GM23338 (cell line): ENCODE results near the gene CYTH1. TPM values are rescaled to one million over a fixed set of nuclear protein-coding genes. Genes with fewer than 3 reads are reported as not detected.

Experiments used
- ATAC-seq: fragments of 200-7000 bp; cut with Tn5 transposase; 3 replicates; pipeline ENCODE4 v1.9.1; 2020
- DNase-seq: peaks from one replicate; pipeline ENCODE4 v3.0.0-alpha.2; 2015; ENCODE audit warnings: low spot score
- H2AFZ ChIP-seq: fragments of 200-600 bp; sonication (generic); 2 replicates; pipeline ENCODE4 v1.8.0; 2016; ENCODE audit warnings: antibody characterized with exemption, mild to moderate bottlenecking, moderate library complexity
- H3F3A ChIP-seq: fragments of 200-600 bp; sonication (generic); replicated peaks from 2 replicates; pipeline ENCODE4 v1.8.0; 2017; ENCODE audit warnings: antibody characterized with exemption, mixed run types, low read depth
- H3K27ac ChIP-seq: fragments of 200-600 bp; sonication (generic); 2 replicates; pipeline ENCODE4 v1.6.1; 2016; ENCODE audit warnings: low read depth
- H3K27me3 ChIP-seq: fragments of 200-600 bp; sonication (generic); 2 replicates; pipeline ENCODE4 v1.8.0; 2016; ENCODE audit warnings: mild to moderate bottlenecking, mixed run types, moderate library complexity; ENCODE audit not compliant: insufficient read depth
- H3K36me3 ChIP-seq: fragments of 200-600 bp; sonication (generic); 2 replicates; pipeline ENCODE4 v1.8.0; 2016; ENCODE audit warnings: mild to moderate bottlenecking; ENCODE audit not compliant: insufficient read depth
- H3K4me1 ChIP-seq: fragments of 200-600 bp; sonication (generic); 2 replicates; pipeline ENCODE4 v1.8.0; 2016; ENCODE audit warnings: mild to moderate bottlenecking, moderate library complexity; ENCODE audit not compliant: insufficient read depth
- H3K4me2 ChIP-seq: fragments of 200-600 bp; sonication (generic); 2 replicates; pipeline ENCODE4 v1.7.1; 2017; ENCODE audit warnings: mixed run types
- H3K4me3 ChIP-seq: fragments of 200-600 bp; sonication (generic); 2 replicates; pipeline ENCODE4 v1.6.1; 2016; ENCODE audit warnings: mixed run types
- H3K79me2 ChIP-seq: fragments of 200-600 bp; sonication (generic); replicated peaks from 2 replicates; pipeline ENCODE4 v1.8.0; 2017; ENCODE audit warnings: mild to moderate bottlenecking; ENCODE audit not compliant: insufficient read depth
- H3K9me2 ChIP-seq: fragments of 200-600 bp; sonication (generic); 2 replicates; pipeline ENCODE4 v1.8.0; 2017; ENCODE audit not compliant: insufficient read depth
- H4K20me1 ChIP-seq: fragments of 200-600 bp; sonication (generic); replicated peaks from 2 replicates; pipeline ENCODE4 v1.8.0; 2017; ENCODE audit warnings: mild to moderate bottlenecking; ENCODE audit not compliant: insufficient read depth
- H3K27ac Mint-ChIP-seq: 2 replicates; pipeline ENCODE4 v1.8.0; 2020; ENCODE audit warnings: inconsistent platforms, mild to moderate bottlenecking, moderate library complexity, mixed read lengths
- H3K27me3 Mint-ChIP-seq: 3 replicates; pipeline ENCODE4 v1.8.0; 2022; ENCODE audit warnings: low read depth, mild to moderate bottlenecking, moderate library complexity, mixed read lengths, inconsistent platforms; ENCODE audit not compliant: insufficient read depth, poor library complexity
- H3K36me3 Mint-ChIP-seq: 3 replicates; pipeline ENCODE4 v1.8.0; 2021; ENCODE audit warnings: low read depth, mild to moderate bottlenecking, inconsistent platforms, moderate library complexity, mixed read lengths
- H3K4me1 Mint-ChIP-seq: 3 replicates; pipeline ENCODE4 v1.8.0; 2020; ENCODE audit warnings: mild to moderate bottlenecking, inconsistent platforms, mixed read lengths
- H3K4me3 Mint-ChIP-seq: 3 replicates; pipeline ENCODE4 v1.8.0; 2021; ENCODE audit warnings: moderate library complexity, mild to moderate bottlenecking, inconsistent platforms, mixed read lengths
- H3K9me3 Mint-ChIP-seq: 3 replicates; pipeline ENCODE4 v1.8.0; 2020; ENCODE audit warnings: moderate library complexity, mild to moderate bottlenecking, inconsistent platforms, mixed read lengths
- CREB1 ChIP-seq: fragments of 250-450 bp; sonication (Bioruptor Pico); IDR thresholded peaks from 2 replicates; pipeline ENCODE4 v1.5.0; 2020; ENCODE audit warnings: low read depth, mild to moderate bottlenecking, moderate library complexity
- EZH2 ChIP-seq: fragments of 200-600 bp; sonication (generic); IDR thresholded peaks from one replicate; pipeline ENCODE4 v1.8.0; 2017; ENCODE audit warnings: antibody characterized with exemption, mild to moderate bottlenecking, low read depth; ENCODE audit not compliant: unreplicated experiment
- EZH2phosphoT487 ChIP-seq: fragments of 200-600 bp; sonication (generic); IDR thresholded peaks from one replicate; pipeline ENCODE4 v1.8.1; 2018; ENCODE audit warnings: antibody characterized with exemption; ENCODE audit not compliant: unreplicated experiment
- JUNB ChIP-seq: IDR thresholded peaks from one replicate; pipeline ENCODE4 v1.6.1; 2016; ENCODE audit warnings: antibody characterized with exemption; ENCODE audit not compliant: unreplicated experiment
- NANOG ChIP-seq: IDR thresholded peaks from 2 replicates; pipeline ENCODE4 v1.6.1; 2016; ENCODE audit warnings: antibody characterized with exemption, borderline replicate concordance
- POLR2AphosphoS5 ChIP-seq: IDR thresholded peaks from 2 replicates; pipeline ENCODE4 v1.6.1; 2016; ENCODE audit warnings: antibody characterized with exemption, low read depth
- STAT1 ChIP-seq: IDR thresholded peaks from one replicate; pipeline ENCODE4 v1.6.1; 2016; ENCODE audit warnings: antibody characterized with exemption; ENCODE audit not compliant: unreplicated experiment
- ZNF114 ChIP-seq: fragments of 250-450 bp; sonication (Bioruptor Pico); IDR thresholded peaks from 2 replicates; pipeline ENCODE4 v1.5.0; 2020; ENCODE audit warnings: mild to moderate bottlenecking, moderate library complexity
- ZNF331 ChIP-seq: fragments of 250-450 bp; sonication (Bioruptor Pico); IDR thresholded peaks from 2 replicates; pipeline ENCODE4 v1.5.0; 2020; ENCODE audit warnings: low read depth, mild to moderate bottlenecking, moderate library complexity
- polyA plus RNA-seq: library from polyadenylated mRNA; unstranded; fragments of >200 nt; fragmentation: Nextera tagmentation; extraction: Ambion mirVana; gene quantifications from 2 replicates; pipeline ENCODE4 v1.2.1, GENCODE V29; 2016
- total RNA-seq: library from RNA; depleted of rRNA; stranded (reverse); fragments of >200 nt; shearing (Covaris generic); gene quantifications from 2 replicates; pipeline ENCODE4 v1.2.3, GENCODE V29; 2014
- TF ChIP-seq, protein P1 (sequence below), 2 experiments: fragments of 200-600 bp in 1 of 2; sonication (generic) in 1 of 2; conservative IDR thresholded peaks; 2 replicates each; pipeline versions ENCODE4 v1.5.1 to v1.6.1; 2016 to 2017; ENCODE audit warnings: antibody characterized with exemption in 2 of 2, low read depth in 2 of 2, mild to moderate bottlenecking in 2 of 2, moderate library complexity in 1 of 2
- TF ChIP-seq, protein P2 (sequence below): fragments of 250-450 bp; sonication (Bioruptor Pico); IDR thresholded peaks from 2 replicates; pipeline ENCODE4 v1.5.0; 2020; ENCODE audit warnings: mild to moderate bottlenecking, moderate library complexity
- TF ChIP-seq, protein P3 (sequence below): IDR thresholded peaks from one replicate; pipeline ENCODE4 v1.6.1; 2018; ENCODE audit warnings: antibody characterized with exemption; ENCODE audit not compliant: unreplicated experiment
- TF ChIP-seq, protein P4 (sequence below): IDR thresholded peaks from 2 replicates; pipeline ENCODE4 v1.6.1; 2016; ENCODE audit warnings: antibody characterized with exemption

CYTH1 gene
- total and polyA plus RNA-seq, 2 experiments from 2014 or later: 13.8 to 14.5 TPM

GRCh38 chr17:78785011-78785662, 3.1 kb upstream of the CYTH1 start:
- TF ChIP-seq, protein P1, sequence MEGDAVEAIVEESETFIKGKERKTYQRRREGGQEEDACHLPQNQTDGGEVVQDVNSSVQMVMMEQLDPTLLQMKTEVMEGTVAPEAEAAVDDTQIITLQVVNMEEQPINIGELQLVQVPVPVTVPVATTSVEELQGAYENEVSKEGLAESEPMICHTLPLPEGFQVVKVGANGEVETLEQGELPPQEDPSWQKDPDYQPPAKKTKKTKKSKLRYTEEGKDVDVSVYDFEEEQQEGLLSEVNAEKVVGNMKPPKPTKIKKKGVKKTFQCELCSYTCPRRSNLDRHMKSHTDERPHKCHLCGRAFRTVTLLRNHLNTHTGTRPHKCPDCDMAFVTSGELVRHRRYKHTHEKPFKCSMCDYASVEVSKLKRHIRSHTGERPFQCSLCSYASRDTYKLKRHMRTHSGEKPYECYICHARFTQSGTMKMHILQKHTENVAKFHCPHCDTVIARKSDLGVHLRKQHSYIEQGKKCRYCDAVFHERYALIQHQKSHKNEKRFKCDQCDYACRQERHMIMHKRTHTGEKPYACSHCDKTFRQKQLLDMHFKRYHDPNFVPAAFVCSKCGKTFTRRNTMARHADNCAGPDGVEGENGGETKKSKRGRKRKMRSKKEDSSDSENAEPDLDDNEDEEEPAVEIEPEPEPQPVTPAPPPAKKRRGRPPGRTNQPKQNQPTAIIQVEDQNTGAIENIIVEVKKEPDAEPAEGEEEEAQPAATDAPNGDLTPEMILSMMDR (conservative IDR thresholded peaks at IDR 0.05; ENCODE audit: low read depth in 2 of 2): no peak
- TF ChIP-seq NANOG (no peak), CREB1 (no peak), POLR2AphosphoS5 (no peak), EZH2phosphoT487 (no peak), ZNF114 (CRISPR knock-in tag) (no peak), EZH2 (no peak), STAT1 (no peak), ZNF331 (CRISPR knock-in tag) (no peak), JUNB (no peak)
- TF ChIP-seq, protein P2, sequence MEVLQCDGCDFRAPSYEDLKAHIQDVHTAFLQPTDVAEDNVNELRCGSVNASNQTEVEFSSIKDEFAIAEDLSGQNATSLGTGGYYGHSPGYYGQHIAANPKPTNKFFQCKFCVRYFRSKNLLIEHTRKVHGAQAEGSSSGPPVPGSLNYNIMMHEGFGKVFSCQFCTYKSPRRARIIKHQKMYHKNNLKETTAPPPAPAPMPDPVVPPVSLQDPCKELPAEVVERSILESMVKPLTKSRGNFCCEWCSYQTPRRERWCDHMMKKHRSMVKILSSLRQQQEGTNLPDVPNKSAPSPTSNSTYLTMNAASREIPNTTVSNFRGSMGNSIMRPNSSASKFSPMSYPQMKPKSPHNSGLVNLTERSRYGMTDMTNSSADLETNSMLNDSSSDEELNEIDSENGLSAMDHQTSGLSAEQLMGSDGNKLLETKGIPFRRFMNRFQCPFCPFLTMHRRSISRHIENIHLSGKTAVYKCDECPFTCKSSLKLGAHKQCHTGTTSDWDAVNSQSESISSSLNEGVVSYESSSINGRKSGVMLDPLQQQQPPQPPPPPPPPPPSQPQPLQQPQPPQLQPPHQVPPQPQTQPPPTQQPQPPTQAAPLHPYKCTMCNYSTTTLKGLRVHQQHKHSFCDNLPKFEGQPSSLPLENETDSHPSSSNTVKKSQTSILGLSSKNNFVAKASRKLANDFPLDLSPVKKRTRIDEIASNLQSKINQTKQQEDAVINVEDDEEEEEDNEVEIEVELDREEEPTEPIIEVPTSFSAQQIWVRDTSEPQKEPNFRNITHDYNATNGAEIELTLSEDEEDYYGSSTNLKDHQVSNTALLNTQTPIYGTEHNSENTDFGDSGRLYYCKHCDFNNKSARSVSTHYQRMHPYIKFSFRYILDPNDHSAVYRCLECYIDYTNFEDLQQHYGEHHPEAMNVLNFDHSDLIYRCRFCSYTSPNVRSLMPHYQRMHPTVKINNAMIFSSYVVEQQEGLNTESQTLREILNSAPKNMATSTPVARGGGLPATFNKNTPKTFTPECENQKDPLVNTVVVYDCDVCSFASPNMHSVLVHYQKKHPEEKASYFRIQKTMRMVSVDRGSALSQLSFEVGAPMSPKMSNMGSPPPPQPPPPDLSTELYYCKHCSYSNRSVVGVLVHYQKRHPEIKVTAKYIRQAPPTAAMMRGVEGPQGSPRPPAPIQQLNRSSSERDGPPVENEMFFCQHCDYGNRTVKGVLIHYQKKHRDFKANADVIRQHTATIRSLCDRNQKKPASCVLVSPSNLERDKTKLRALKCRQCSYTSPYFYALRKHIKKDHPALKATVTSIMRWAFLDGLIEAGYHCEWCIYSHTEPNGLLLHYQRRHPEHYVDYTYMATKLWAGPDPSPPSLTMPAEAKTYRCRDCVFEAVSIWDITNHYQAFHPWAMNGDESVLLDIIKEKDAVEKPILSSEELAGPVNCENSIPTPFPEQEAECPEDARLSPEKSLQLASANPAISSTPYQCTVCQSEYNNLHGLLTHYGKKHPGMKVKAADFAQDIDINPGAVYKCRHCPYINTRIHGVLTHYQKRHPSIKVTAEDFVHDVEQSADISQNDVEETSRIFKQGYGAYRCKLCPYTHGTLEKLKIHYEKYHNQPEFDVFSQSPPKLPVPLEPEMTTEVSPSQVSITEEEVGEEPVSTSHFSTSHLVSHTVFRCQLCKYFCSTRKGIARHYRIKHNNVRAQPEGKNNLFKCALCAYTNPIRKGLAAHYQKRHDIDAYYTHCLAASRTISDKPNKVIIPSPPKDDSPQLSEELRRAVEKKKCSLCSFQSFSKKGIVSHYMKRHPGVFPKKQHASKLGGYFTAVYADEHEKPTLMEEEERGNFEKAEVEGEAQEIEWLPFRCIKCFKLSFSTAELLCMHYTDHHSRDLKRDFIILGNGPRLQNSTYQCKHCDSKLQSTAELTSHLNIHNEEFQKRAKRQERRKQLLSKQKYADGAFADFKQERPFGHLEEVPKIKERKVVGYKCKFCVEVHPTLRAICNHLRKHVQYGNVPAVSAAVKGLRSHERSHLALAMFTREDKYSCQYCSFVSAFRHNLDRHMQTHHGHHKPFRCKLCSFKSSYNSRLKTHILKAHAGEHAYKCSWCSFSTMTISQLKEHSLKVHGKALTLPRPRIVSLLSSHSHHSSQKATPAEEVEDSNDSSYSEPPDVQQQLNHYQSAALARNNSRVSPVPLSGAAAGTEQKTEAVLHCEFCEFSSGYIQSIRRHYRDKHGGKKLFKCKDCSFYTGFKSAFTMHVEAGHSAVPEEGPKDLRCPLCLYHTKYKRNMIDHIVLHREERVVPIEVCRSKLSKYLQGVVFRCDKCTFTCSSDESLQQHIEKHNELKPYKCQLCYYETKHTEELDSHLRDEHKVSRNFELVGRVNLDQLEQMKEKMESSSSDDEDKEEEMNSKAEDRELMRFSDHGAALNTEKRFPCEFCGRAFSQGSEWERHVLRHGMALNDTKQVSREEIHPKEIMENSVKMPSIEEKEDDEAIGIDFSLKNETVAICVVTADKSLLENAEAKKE (CRISPR knock-in tag): no peak
- TF ChIP-seq, protein P3, sequence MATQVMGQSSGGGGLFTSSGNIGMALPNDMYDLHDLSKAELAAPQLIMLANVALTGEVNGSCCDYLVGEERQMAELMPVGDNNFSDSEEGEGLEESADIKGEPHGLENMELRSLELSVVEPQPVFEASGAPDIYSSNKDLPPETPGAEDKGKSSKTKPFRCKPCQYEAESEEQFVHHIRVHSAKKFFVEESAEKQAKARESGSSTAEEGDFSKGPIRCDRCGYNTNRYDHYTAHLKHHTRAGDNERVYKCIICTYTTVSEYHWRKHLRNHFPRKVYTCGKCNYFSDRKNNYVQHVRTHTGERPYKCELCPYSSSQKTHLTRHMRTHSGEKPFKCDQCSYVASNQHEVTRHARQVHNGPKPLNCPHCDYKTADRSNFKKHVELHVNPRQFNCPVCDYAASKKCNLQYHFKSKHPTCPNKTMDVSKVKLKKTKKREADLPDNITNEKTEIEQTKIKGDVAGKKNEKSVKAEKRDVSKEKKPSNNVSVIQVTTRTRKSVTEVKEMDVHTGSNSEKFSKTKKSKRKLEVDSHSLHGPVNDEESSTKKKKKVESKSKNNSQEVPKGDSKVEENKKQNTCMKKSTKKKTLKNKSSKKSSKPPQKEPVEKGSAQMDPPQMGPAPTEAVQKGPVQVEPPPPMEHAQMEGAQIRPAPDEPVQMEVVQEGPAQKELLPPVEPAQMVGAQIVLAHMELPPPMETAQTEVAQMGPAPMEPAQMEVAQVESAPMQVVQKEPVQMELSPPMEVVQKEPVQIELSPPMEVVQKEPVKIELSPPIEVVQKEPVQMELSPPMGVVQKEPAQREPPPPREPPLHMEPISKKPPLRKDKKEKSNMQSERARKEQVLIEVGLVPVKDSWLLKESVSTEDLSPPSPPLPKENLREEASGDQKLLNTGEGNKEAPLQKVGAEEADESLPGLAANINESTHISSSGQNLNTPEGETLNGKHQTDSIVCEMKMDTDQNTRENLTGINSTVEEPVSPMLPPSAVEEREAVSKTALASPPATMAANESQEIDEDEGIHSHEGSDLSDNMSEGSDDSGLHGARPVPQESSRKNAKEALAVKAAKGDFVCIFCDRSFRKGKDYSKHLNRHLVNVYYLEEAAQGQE: no peak
- TF ChIP-seq, protein P4, sequence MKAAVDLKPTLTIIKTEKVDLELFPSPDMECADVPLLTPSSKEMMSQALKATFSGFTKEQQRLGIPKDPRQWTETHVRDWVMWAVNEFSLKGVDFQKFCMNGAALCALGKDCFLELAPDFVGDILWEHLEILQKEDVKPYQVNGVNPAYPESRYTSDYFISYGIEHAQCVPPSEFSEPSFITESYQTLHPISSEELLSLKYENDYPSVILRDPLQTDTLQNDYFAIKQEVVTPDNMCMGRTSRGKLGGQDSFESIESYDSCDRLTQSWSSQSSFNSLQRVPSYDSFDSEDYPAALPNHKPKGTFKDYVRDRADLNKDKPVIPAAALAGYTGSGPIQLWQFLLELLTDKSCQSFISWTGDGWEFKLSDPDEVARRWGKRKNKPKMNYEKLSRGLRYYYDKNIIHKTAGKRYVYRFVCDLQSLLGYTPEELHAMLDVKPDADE: no peak
- ATAC-seq: no peak
- no peak overlapping the region for H3K4me2 ChIP-seq

More at GRCh38 chr17:78785011-78785662, 3.1 kb upstream of the CYTH1 start:
- Histone ChIP-seq H3K27me3 (peaks cover 6% of the 10 kb centered on the region), H3K9me2 (no peaks in the 10 kb centered on the region), H4K20me1 (0 out of 2 replicates have a peak, but pooled peaks cover 1% of the 10 kb centered on the region), H3K4me3 (no peak overlapping the region), H3K36me3 (no peaks in the 10 kb centered on the region), H3K27ac (no peak overlapping the region; the same call in 1 of the 2 replicates), H3K79me2 (0 out of 2 replicates have a peak, but pooled peaks cover 5% of the 10 kb centered on the region), H2AFZ (no peak overlapping the region), H3F3A (peaks cover 7% of the 10 kb centered on the region; the same call in 1 of the 2 replicates), H3K4me1 (peaks cover 9% of the 10 kb centered on the region)
- H3K27ac Mint-ChIP-seq: no peak overlapping the region
- no peaks in the 10 kb centered on the region for H3K9me3 Mint-ChIP-seq
- H3K4me1 Mint-ChIP-seq: peaks cover 10% of the 10 kb centered on the region
- H3K27me3 Mint-ChIP-seq: peaks cover 10% of the 10 kb centered on the region
- no peak overlapping the region for H3K4me3 Mint-ChIP-seq
- DNase-seq: no peak
- H3K36me3 Mint-ChIP-seq: peaks cover 5% of the 10 kb centered on the region; the same call in 2 of the 3 replicates
